Testis (tissue), 3 donors: Measurements from ENCODE around the gene ADCY5. TPM values are rescaled to one million over a fixed set of nuclear protein-coding genes. Genes with fewer than 3 reads are reported as not detected.

Experiments
- DNase-seq: peaks from one replicate; pipeline ENCODE4 v3.0.0-alpha.2; 2019
- H3K27ac ChIP-seq, 2 donors: fragments of 200-600 bp; sonication (generic); one replicate each; pipeline ENCODE4 v1.5.1; 2019
- H3K27me3 ChIP-seq: fragments of 200-600 bp; sonication (generic); one replicate; pipeline ENCODE4 v1.5.1; 2019
- H3K36me3 ChIP-seq: fragments of 200-600 bp; sonication (generic); one replicate; pipeline ENCODE4 v1.5.1; 2017; ENCODE audit warnings: low read depth; ENCODE audit errors: missing control alignments
- H3K4me1 ChIP-seq: fragments of 200-600 bp; sonication (generic); one replicate; pipeline ENCODE4 v1.5.1; 2019
- H3K4me3 ChIP-seq, 2 donors: fragments of 200-600 bp; sonication (generic); one replicate each; pipeline ENCODE4 v1.5.1; 2017 to 2019
- H3K9me3 ChIP-seq: fragments of 200-600 bp; sonication (generic); one replicate; pipeline ENCODE4 v1.5.1; 2017
- POLR2A ChIP-seq: fragments of 450-650 bp; IDR thresholded peaks from one replicate; pipeline ENCODE4 v1.6.1; 2017; ENCODE audit warnings: antibody characterized with exemption, mild to moderate bottlenecking, moderate library complexity
- WGBS, 2 donors: methylation state at CpG; one replicate each; pipeline ENCODE4 v1.1.5; 2018; 5-methylcytosine and 5-hydroxymethylcytosine counted together
- intact Hi-C: fragments of 100-400 bp; cut with DNase I; formaldehyde crosslinking; loops from one replicate; pipeline ENCODE4 v1.15.1; 2023; ENCODE audit warnings: low total_unique reads
- polyA plus RNA-seq: library from polyadenylated mRNA; stranded (reverse); fragments of 350-450 nt; fragmentation: Illumina TruSeq; extraction: RNeasy Lipid Tissue Mini Kit (QIAGEN cat#74804); gene quantifications from one replicate; pipeline ENCODE4 v1.2.3, GENCODE V29; 2014; ENCODE audit warnings: low read depth, low replicate concordance; ENCODE audit not compliant: insufficient read depth
- total RNA-seq, 2 donors: library from RNA; depleted of rRNA; stranded (reverse); fragments of >200 nt; gene quantifications; one replicate each; pipeline ENCODE4 v1.2.3, GENCODE V29; 2016
- TF ChIP-seq, protein P1 (sequence below), 3 experiments: fragments of 450-650 bp in 2 of 3; fragments of 200-600 bp in 1 of 3; sonication (generic) in 1 of 3; IDR thresholded peaks; one replicate each; pipeline ENCODE4 v1.5.1; 2016 to 2019; ENCODE audit warnings: antibody characterized with exemption in 3 of 3, mild to moderate bottlenecking in 2 of 3, moderate library complexity in 1 of 3

Gene ADCY5
- total and polyA plus RNA-seq, 3 donors from 2014 or later = 16.5 to 41.6 (median 33.6) TPM

DNA sequence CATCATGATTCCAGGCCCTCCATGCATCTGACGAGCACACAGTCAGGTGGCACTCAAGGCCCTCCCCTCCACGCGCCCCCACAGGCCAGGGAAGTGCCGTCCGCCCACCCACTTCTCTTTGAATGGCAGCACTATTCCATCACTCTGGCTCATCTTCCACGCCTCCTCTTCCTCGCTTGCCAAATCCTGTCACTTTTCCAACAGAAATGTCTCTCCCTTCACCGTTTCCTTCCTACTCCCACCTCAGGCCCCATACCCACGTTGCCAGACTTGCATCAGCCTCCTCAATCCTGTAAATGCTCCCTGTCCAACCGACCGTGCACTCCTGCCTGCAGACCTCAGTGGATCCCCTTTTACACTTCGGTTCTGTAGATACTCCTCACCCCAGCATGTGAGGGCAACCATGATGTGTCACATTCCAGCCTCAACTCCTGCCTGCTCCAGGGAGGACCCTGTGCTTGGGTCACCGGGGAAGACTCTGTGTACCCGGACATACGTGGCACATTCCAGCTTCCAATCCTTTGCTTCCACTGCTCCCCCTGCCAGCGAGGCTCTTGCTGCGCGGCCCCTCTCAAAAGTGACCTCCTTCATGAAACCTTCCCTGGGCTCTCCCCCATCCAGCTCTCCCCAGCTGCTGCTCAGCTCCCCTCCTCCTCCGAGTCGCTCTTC, 29.6 kb downstream of the ADCY5 start:
- intact Hi-C loops = no loop called here
- no peaks in the 10 kb centered on the region for H3K36me3 ChIP-seq
- no peak for TF ChIP-seq POLR2A
- TF ChIP-seq, protein P1, sequence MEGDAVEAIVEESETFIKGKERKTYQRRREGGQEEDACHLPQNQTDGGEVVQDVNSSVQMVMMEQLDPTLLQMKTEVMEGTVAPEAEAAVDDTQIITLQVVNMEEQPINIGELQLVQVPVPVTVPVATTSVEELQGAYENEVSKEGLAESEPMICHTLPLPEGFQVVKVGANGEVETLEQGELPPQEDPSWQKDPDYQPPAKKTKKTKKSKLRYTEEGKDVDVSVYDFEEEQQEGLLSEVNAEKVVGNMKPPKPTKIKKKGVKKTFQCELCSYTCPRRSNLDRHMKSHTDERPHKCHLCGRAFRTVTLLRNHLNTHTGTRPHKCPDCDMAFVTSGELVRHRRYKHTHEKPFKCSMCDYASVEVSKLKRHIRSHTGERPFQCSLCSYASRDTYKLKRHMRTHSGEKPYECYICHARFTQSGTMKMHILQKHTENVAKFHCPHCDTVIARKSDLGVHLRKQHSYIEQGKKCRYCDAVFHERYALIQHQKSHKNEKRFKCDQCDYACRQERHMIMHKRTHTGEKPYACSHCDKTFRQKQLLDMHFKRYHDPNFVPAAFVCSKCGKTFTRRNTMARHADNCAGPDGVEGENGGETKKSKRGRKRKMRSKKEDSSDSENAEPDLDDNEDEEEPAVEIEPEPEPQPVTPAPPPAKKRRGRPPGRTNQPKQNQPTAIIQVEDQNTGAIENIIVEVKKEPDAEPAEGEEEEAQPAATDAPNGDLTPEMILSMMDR (IDR thresholded peaks at IDR 0.05) = no peak
- H3K9me3 ChIP-seq = no peaks in the 10 kb centered on the region
- WGBS, 2 donors = 65 to 72% methylated on average over 20 of the region's 20 CpGs
- peak overlapping the region; percentile 59 to 71 for H3K27ac ChIP-seq
- H3K4me3 ChIP-seq = no peak overlapping the region
- no peaks in the 10 kb centered on the region for H3K27me3 ChIP-seq
- H3K4me1 ChIP-seq = peaks cover 33% of the 10 kb centered on the region
- no peak for DNase-seq

GRCh38 chr3:123416647-123417046, 32.2 kb downstream of the ADCY5 start:
- Histone ChIP-seq H3K4me1 (peaks cover 36% of the 10 kb centered on the region), H3K36me3 (no peaks in the 10 kb centered on the region), H3K27me3 (no peaks in the 10 kb centered on the region), H3K9me3 (no peaks in the 10 kb centered on the region), H3K4me3 (no peak overlapping the region), H3K27ac (peak overlapping the region; percentile 82 to 83)
- DNase-seq = no peak
- no peak for TF ChIP-seq POLR2A
- TF ChIP-seq, protein P1 (IDR thresholded peaks at IDR 0.05) = no peak
- 73 to 76% methylated on average over 6 of the region's 6 CpGs for WGBS, 2 donors
- intact Hi-C loops = no loop called here

GRCh38 chr3:123416173-123416572, 32.7 kb downstream of the ADCY5 start:
- Histone ChIP-seq H3K4me3 (no peak overlapping the region), H3K9me3 (no peaks in the 10 kb centered on the region), H3K4me1 (peaks cover 39% of the 10 kb centered on the region), H3K36me3 (no peaks in the 10 kb centered on the region), H3K27me3 (no peaks in the 10 kb centered on the region), H3K27ac (peak overlapping the region; percentile 82 to 83)
- peak; percentile 52 for DNase-seq
- 37 to 68% methylated on average over 4 of the region's 4 CpGs for WGBS, 2 donors
- intact Hi-C loops = no loop called here
- TF ChIP-seq, protein P1 (IDR thresholded peaks at IDR 0.05) = no peak
- no peak for TF ChIP-seq POLR2A

DNA sequence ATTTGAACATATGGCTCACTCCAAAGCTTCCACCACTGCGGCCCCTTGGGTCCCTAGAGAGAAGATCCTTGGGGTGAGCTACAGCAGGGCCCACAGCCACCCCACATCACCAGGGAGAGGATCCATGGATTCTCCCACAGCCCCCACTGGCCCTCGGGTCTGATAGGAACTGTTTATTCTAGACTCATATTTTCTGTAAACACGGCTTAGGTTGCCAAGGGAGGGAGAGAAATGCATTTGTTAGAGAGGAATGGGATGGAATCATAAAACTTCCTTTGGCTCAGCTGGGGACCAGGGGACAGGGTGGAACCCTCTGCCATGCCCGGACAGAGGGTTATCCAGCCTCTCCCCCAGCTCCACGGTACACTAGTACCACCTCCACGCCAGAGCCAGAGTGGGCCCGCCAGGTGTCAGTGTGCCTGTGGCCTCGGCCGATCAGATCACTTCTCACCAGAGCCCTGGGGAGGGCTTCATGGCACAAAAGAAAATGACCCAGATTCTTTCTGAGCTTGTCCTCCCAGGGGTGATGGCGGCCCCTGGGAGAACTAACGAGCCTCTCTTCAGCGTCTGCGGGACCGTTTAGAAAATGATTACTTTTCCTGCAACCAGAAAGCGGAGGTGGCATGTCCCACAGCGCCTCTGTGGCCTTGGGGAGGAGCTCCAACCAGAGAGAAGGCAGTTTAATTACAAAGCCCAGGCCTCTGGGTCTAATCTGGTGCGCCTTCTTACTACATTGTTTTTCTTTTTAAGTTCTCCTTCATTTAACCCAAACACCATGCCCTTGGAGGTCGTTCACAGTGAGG, 33.7 kb downstream of the ADCY5 start:
- TF ChIP-seq, protein P1 (IDR thresholded peaks at IDR 0.05) = no peak
- WGBS, 2 donors = 46 to 50% methylated on average over 16 to 18 of the region's 18 CpGs
- Histone ChIP-seq H3K27ac (peak overlapping the region; percentile 82 to 83), H3K36me3 (no peaks in the 10 kb centered on the region), H3K9me3 (no peaks in the 10 kb centered on the region), H3K4me1 (peaks cover 43% of the 10 kb centered on the region), H3K27me3 (no peaks in the 10 kb centered on the region), H3K4me3 (no peak overlapping the region)
- intact Hi-C loops = no loop called here
- peak; percentile 51 for DNase-seq
